ENCODE measurements around the gene KIF5A. TPM values are rescaled to one million over a fixed set of nuclear protein-coding genes. Genes with fewer than 3 reads are reported as not detected.

The KIF5A gene
- total RNA-seq, 1 donor from 2014 or later = 0.43 TPM

GRCh38 chr12:57576613-57577160 lies 26.8 kb downstream of the KIF5A start:
- H3K9me3 Mint-ChIP-seq (ENCODE audit: unreplicated experiment) = no peaks in the 10 kb centered on the region
- no peak overlapping the region for H3K27ac Mint-ChIP-seq (ENCODE audit: unreplicated experiment)
- H3K4me1 Mint-ChIP-seq (ENCODE audit: unreplicated experiment) = no peaks in the 10 kb centered on the region
- DNase-seq (ENCODE audit: extremely low spot score, unreplicated experiment) = no peak
- no peaks in the 10 kb centered on the region for H3K36me3 Mint-ChIP-seq (ENCODE audit: unreplicated experiment)
- H3K27me3 Mint-ChIP-seq (ENCODE audit: unreplicated experiment) = peaks cover 9% of the 10 kb centered on the region
- no peak for TF ChIP-seq CTCF (IDR thresholded peaks at IDR 0.05)
- no peak overlapping the region for H3K4me3 Mint-ChIP-seq (ENCODE audit: unreplicated experiment)

GRCh38 chr12:57577981-57578758 lies 28.3 kb downstream of the KIF5A start:
- Mint-ChIP-seq H3K4me1 (ENCODE audit: unreplicated experiment) (no peaks in the 10 kb centered on the region), H3K27ac (ENCODE audit: unreplicated experiment) (no peak overlapping the region), H3K27me3 (ENCODE audit: unreplicated experiment) (peaks cover 9% of the 10 kb centered on the region), H3K4me3 (ENCODE audit: unreplicated experiment) (no peak overlapping the region), H3K36me3 (ENCODE audit: unreplicated experiment) (no peaks in the 10 kb centered on the region), H3K9me3 (ENCODE audit: unreplicated experiment) (no peaks in the 10 kb centered on the region)
- DNase-seq (ENCODE audit: extremely low spot score, unreplicated experiment) = no peak
- no peak for TF ChIP-seq CTCF (IDR thresholded peaks at IDR 0.05)

GRCh38 chr12:57579011-57579410 lies 29.2 kb downstream of the KIF5A start:
- Mint-ChIP-seq H3K4me3 (ENCODE audit: unreplicated experiment) (no peak overlapping the region), H3K36me3 (ENCODE audit: unreplicated experiment) (no peaks in the 10 kb centered on the region), H3K27me3 (ENCODE audit: unreplicated experiment) (peaks cover 9% of the 10 kb centered on the region), H3K9me3 (ENCODE audit: unreplicated experiment) (no peaks in the 10 kb centered on the region), H3K27ac (ENCODE audit: unreplicated experiment) (no peak overlapping the region), H3K4me1 (ENCODE audit: unreplicated experiment) (no peaks in the 10 kb centered on the region)
- TF ChIP-seq CTCF (IDR thresholded peaks at IDR 0.05) = no peak
- DNase-seq (ENCODE audit: extremely low spot score, unreplicated experiment) = no peak

DNA sequence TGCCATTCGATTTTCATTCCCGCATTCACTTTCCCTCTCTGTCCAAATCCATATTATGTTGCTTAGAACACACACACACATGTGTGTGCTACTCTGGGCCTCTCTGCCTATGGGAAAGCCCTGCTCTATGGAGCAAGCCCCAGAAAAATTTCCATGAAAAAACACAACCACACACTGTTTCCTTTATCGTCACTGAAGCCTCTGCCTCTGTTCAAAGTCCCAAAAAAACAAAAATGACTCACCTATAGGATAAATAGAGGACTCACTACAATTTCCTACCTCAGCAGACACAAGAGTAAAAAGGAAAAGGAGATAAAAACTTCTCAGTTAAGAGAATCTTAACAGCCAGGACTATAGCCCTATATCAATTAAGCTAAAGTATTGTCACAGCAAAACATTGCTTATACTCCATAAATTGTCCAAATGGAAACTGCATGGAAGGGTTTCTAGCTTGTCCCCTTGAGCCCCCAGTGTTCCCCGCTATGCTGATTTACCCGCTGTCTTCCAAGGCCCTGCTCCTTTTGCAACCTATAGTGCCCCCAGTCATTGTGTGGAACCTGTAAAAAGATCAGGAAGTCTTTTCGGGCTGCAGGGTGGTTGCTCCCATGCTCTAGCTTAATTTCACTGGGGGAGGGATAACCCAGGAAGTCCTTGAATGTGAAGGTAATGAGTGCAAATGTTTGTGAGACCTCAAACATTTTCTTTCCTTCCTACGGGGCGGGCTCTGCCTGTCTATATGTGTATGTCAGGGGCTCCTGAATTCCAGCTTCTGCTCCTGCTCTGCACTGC lies 30.0 kb downstream of the KIF5A start:
- no peak for TF ChIP-seq CTCF (IDR thresholded peaks at IDR 0.05)

GRCh38 chr12:57580466-57580795 lies 30.6 kb downstream of the KIF5A start:
- no peak overlapping the region for H3K27ac Mint-ChIP-seq (ENCODE audit: unreplicated experiment)
- H3K4me1 Mint-ChIP-seq (ENCODE audit: unreplicated experiment) = no peaks in the 10 kb centered on the region
- peaks cover 20% of the 10 kb centered on the region for H3K27me3 Mint-ChIP-seq (ENCODE audit: unreplicated experiment)
- no peaks in the 10 kb centered on the region for H3K36me3 Mint-ChIP-seq (ENCODE audit: unreplicated experiment)
- DNase-seq (ENCODE audit: extremely low spot score, unreplicated experiment) = no peak
- H3K4me3 Mint-ChIP-seq (ENCODE audit: unreplicated experiment) = no peak overlapping the region
- no peaks in the 10 kb centered on the region for H3K9me3 Mint-ChIP-seq (ENCODE audit: unreplicated experiment)
- TF ChIP-seq CTCF (IDR thresholded peaks at IDR 0.05) = no peak

More for the DNA sequence above, 30.0 kb downstream of the KIF5A start:
- Mint-ChIP-seq H3K9me3 (ENCODE audit: unreplicated experiment) (no peaks in the 10 kb centered on the region), H3K27me3 (ENCODE audit: unreplicated experiment) (peaks cover 15% of the 10 kb centered on the region), H3K4me3 (ENCODE audit: unreplicated experiment) (no peak overlapping the region), H3K4me1 (ENCODE audit: unreplicated experiment) (no peaks in the 10 kb centered on the region), H3K36me3 (ENCODE audit: unreplicated experiment) (no peaks in the 10 kb centered on the region), H3K27ac (ENCODE audit: unreplicated experiment) (no peak overlapping the region)
- DNase-seq (ENCODE audit: extremely low spot score, unreplicated experiment) = no peak

All from osteocyte (in vitro differentiated cells).